Loucy (cell line): Measurements from ENCODE around the gene C1QL1.

Source experiments
- H2AFZ ChIP-seq: fragments of 200-600 bp; sonication (generic); 2 replicates; pipeline ENCODE4 v1.6.0; 2016; ENCODE audit warnings: antibody characterized with exemption, mild to moderate bottlenecking, low read length, moderate library complexity
- H3F3A ChIP-seq: fragments of 200-600 bp; 2 replicates; pipeline ENCODE4 v1.6.0; 2016; ENCODE audit warnings: antibody characterized with exemption, low read depth, mild to moderate bottlenecking
- H3K27me3 ChIP-seq: fragments of 200-600 bp; sonication (generic); 2 replicates; pipeline ENCODE4 v1.6.1; 2014; ENCODE audit warnings: low read length, mild to moderate bottlenecking; ENCODE audit not compliant: insufficient read depth, poor library complexity, severe bottlenecking
- H3K36me3 ChIP-seq: fragments of 200-600 bp; sonication (generic); 2 replicates; pipeline ENCODE4 v1.6.1; 2016; ENCODE audit warnings: low read length; ENCODE audit not compliant: insufficient read depth
- H3K4me1 ChIP-seq: fragments of 200-600 bp; sonication (generic); 2 replicates; pipeline ENCODE4 v1.5.1; 2014; ENCODE audit warnings: low read length, mild to moderate bottlenecking; ENCODE audit not compliant: insufficient read depth, poor library complexity, severe bottlenecking
- H3K4me2 ChIP-seq: fragments of 200-600 bp; sonication (generic); 2 replicates; pipeline ENCODE4 v1.6.0; 2014; ENCODE audit warnings: antibody characterized with exemption, low read length, low read depth, mild to moderate bottlenecking; ENCODE audit not compliant: poor library complexity, severe bottlenecking
- H3K4me3 ChIP-seq: fragments of 200-600 bp; sonication (generic); 2 replicates; pipeline ENCODE4 v1.5.1; 2014; ENCODE audit warnings: low read length, mild to moderate bottlenecking, mixed read lengths; ENCODE audit not compliant: poor library complexity, severe bottlenecking
- H3K79me2 ChIP-seq: fragments of 200-600 bp; sonication (generic); 2 replicates; pipeline ENCODE4 v1.6.1; 2014; ENCODE audit warnings: low read length; ENCODE audit not compliant: insufficient read depth
- H3K9ac ChIP-seq: fragments of 200-600 bp; sonication (generic); 2 replicates; pipeline ENCODE4 v1.6.0; 2014; ENCODE audit warnings: mild to moderate bottlenecking, low read depth, low read length, moderate library complexity; ENCODE audit not compliant: poor library complexity, severe bottlenecking
- H3K9me2 ChIP-seq: fragments of 200-600 bp; sonication (generic); replicated peaks from 2 replicates; pipeline ENCODE4 v1.6.1; 2016; ENCODE audit warnings: low read depth, low read length, mixed read lengths
- H3K9me3 ChIP-seq: fragments of 200-600 bp; sonication (generic); 2 replicates; pipeline ENCODE4 v1.6.1; 2014; ENCODE audit warnings: mild to moderate bottlenecking, antibody characterized with exemption, low read length, low read depth; ENCODE audit not compliant: insufficient read depth
- H4K20me1 ChIP-seq: fragments of 200-600 bp; sonication (generic); 2 replicates; pipeline ENCODE4 v1.6.0; 2014; ENCODE audit warnings: antibody characterized with exemption, low read length, mild to moderate bottlenecking; ENCODE audit not compliant: insufficient read depth, poor library complexity, severe bottlenecking
- CTCF ChIP-seq: fragments of 200-600 bp; sonication (generic); conservative IDR thresholded peaks from 2 replicates; pipeline ENCODE4 v1.5.1; 2014; ENCODE audit warnings: mild to moderate bottlenecking, antibody characterized with exemption, low read length
- EZH2phosphoT487 ChIP-seq: fragments of 200-600 bp; IDR thresholded peaks from 2 replicates; pipeline ENCODE4 v1.6.1; 2018; ENCODE audit warnings: antibody characterized with exemption, mild to moderate bottlenecking, moderate library complexity, borderline replicate concordance

C1QL1 gene

GRCh38 chr17:44922136-44922535, 46.0 kb downstream of the C1QL1 start:
- TF ChIP-seq CTCF (no peak), EZH2phosphoT487 (no peak)
- no peak overlapping the region for H3K4me2 ChIP-seq
- no peaks in the 10 kb centered on the region for H3K27me3 ChIP-seq
- H3K9ac ChIP-seq = no peak overlapping the region
- peaks cover 11% of the 10 kb centered on the region for H3K4me1 ChIP-seq
- peaks cover 17% of the 10 kb centered on the region; the same call in 1 of the 2 replicates for H3K36me3 ChIP-seq
- H3K9me2 ChIP-seq = no peaks in the 10 kb centered on the region
- no peaks in the 10 kb centered on the region for H4K20me1 ChIP-seq
- H3K4me3 ChIP-seq = no peak overlapping the region
- H3K79me2 ChIP-seq = no peaks in the 10 kb centered on the region
- H2AFZ ChIP-seq = no peak overlapping the region
- H3F3A ChIP-seq = 0 out of 2 replicates have a peak, but pooled peaks cover 3% of the 10 kb centered on the region
- H3K9me3 ChIP-seq = no peaks in the 10 kb centered on the region

- Histone ChIP-seq H3K4me1 (peaks cover 11% of the 10 kb centered on the region), H3K4me3 (peak overlapping the region; percentile 1), H3K4me2 (peak overlapping the region; percentile 42), H3F3A (0 out of 2 replicates have a peak, but pooled peaks cover 3% of the 10 kb centered on the region), H3K36me3 (peaks cover 8% of the 10 kb centered on the region; the same call in 1 of the 2 replicates), H3K9ac (no peak overlapping the region), H2AFZ (peak overlapping the region; percentile 41), H3K27me3 (no peaks in the 10 kb centered on the region), H3K79me2 (no peaks in the 10 kb centered on the region), H3K9me3 (no peaks in the 10 kb centered on the region), H4K20me1 (no peaks in the 10 kb centered on the region), H3K9me2 (no peaks in the 10 kb centered on the region)
- TF ChIP-seq EZH2phosphoT487 = no peak
- no peak for TF ChIP-seq CTCF
Measured at GRCh38 chr17:44921122-44921882, 46.8 kb downstream of the C1QL1 start.

GRCh38 chr17:44920565-44920940, 47.5 kb downstream of the C1QL1 start:
- Histone ChIP-seq H3K27me3 (no peaks in the 10 kb centered on the region), H3K4me3 (peak overlapping the region; percentile 1)
- TF ChIP-seq EZH2phosphoT487 (no peak), CTCF (no peak)

More at GRCh38 chr17:44920565-44920940, 47.5 kb downstream of the C1QL1 start:
- Histone ChIP-seq H3K4me2 (peak overlapping the region; percentile 42), H3K9me2 (no peaks in the 10 kb centered on the region), H3F3A (0 out of 2 replicates have a peak, but pooled peaks cover 3% of the 10 kb centered on the region), H3K4me1 (peaks cover 11% of the 10 kb centered on the region), H3K9ac (no peak overlapping the region), H2AFZ (peak overlapping the region; percentile 41), H3K36me3 (peaks cover under 1% of the 10 kb centered on the region; the same call in 1 of the 2 replicates), H4K20me1 (no peaks in the 10 kb centered on the region), H3K9me3 (no peaks in the 10 kb centered on the region), H3K79me2 (no peaks in the 10 kb centered on the region)
